SJSA1 (cell line): ENCODE results near the gene DCTN1. TPM values are rescaled to one million over a fixed set of nuclear protein-coding genes. Genes with fewer than 3 reads are reported as not detected.
A peak's percentile ranks its signal among the peaks of the same experiment; 100 is the strongest.

Experiments used
- DNase-seq, 2 experiments: peaks; one replicate each; pipeline ENCODE4 v3.0.0-alpha.2; 2015 to 2020; ENCODE audit warnings: low spot score in 2 of 2, low read depth in 1 of 2
- H3K27ac ChIP-seq: fragments of 250-450 bp; sonication (Bioruptor Pico); 2 replicates; pipeline ENCODE4 v1.5.1; 2020; ENCODE audit warnings: mild to moderate bottlenecking, moderate library complexity
- H3K27me3 ChIP-seq: fragments of 250-450 bp; sonication (Bioruptor Pico); replicated peaks from 2 replicates; pipeline ENCODE4 v1.5.1; 2020; ENCODE audit warnings: mild to moderate bottlenecking, moderate library complexity
- H3K36me3 ChIP-seq: fragments of 250-450 bp; sonication (Bioruptor Pico); 2 replicates; pipeline ENCODE4 v1.5.1; 2020; ENCODE audit warnings: mild to moderate bottlenecking
- H3K4me1 ChIP-seq: fragments of 250-450 bp; sonication (Bioruptor Pico); replicated peaks from 2 replicates; pipeline ENCODE4 v1.6.1; 2021; ENCODE audit warnings: mild to moderate bottlenecking
- H3K4me3 ChIP-seq: fragments of 250-450 bp; sonication (Bioruptor Pico); 2 replicates; pipeline ENCODE4 v1.5.1; 2020; ENCODE audit warnings: mild to moderate bottlenecking
- H3K9me3 ChIP-seq: fragments of 250-450 bp; sonication (Bioruptor Pico); replicated peaks from 2 replicates; pipeline ENCODE4 v1.5.1; 2020; ENCODE audit warnings: mild to moderate bottlenecking
- total RNA-seq: library from RNA; depleted of rRNA; stranded (reverse); fragments of >200 nt; shearing (Covaris generic); gene quantifications from 2 replicates; pipeline ENCODE4 v1.2.3, GENCODE V29; 2014

DCTN1 gene
- total RNA-seq, 1 experiment from 2014 or later = 136 TPM

DNA sequence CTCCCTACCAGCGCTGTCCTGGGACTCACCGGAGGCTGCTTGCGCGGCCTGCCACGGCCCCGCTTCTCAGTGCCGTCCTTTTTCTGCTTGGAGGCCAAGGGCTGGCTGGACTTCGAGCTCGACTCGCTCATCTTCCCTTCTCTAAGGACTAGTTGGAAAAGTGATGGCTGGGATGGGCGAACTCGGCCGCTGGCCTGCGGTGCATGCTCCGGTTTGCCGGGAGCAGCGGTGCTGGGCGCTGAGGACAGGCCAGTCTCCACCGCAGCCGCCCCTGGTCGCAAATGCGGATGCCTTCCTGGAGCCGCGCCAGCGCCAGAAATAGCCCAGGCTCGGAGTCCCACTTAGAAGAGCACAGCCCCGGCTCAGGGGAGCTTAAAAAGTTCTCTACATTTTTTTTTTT lies 38.2 kb upstream of the DCTN1 start:
- no peak for DNase-seq

DNA sequence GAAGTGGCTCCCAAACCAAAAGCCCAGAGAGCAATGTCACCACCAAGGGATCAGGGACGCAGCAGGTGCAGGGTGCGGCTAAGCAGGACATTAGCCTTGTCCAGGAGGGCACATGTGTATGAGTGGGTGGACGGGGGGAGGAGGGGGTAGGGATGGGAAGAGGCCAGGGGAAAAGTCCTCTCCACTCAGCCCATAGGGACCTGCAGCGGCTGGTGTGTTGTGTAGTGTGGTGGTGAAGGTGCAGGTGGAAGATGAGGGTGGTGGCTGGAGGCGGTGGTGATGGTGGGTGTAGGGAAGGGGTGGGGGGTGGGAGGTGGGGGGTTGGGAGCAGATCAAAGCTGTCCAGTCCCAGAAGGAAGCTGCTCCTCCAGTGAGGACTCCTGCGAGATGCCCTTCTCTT lies 37.7 kb upstream of the DCTN1 start:
- Histone ChIP-seq H3K4me3 (no peak overlapping the region), H3K36me3 (no peaks in the 10 kb centered on the region), H3K27me3 (peaks cover 7% of the 10 kb centered on the region), H3K4me1 (peaks cover 12% of the 10 kb centered on the region), H3K27ac (no peak overlapping the region), H3K9me3 (no peaks in the 10 kb centered on the region)
- DNase-seq = no peak

More for the DNA sequence above, 38.2 kb upstream of the DCTN1 start:
- peaks cover 12% of the 10 kb centered on the region for H3K4me1 ChIP-seq
- H3K4me3 ChIP-seq = no peak overlapping the region
- H3K9me3 ChIP-seq = no peaks in the 10 kb centered on the region
- H3K27me3 ChIP-seq = peaks cover 7% of the 10 kb centered on the region
- no peaks in the 10 kb centered on the region for H3K36me3 ChIP-seq
- H3K27ac ChIP-seq = no peak overlapping the region

DNA sequence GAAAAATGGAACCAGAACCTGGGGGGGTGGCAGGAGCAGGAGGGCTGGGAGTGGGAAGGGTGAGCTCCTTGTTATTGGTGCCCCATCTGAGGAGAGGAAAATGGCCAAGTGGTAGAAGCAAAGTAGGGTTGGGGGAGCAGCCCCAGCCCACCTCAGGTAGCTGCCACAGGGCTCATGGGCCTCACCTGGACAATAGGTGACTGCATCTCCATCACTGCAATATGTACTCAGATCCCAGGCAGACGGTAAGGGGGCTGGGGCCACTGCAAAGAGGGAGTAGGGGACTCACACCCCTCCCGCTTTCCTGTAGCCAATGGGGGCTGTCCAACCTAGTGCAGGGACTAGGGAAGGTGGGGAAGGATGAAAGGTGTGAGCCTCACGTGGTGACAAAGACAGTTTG lies 37.1 kb upstream of the DCTN1 start:
- Histone ChIP-seq H3K4me3 (no peak overlapping the region), H3K9me3 (no peaks in the 10 kb centered on the region), H3K4me1 (peaks cover 10% of the 10 kb centered on the region), H3K27me3 (peaks cover 7% of the 10 kb centered on the region), H3K36me3 (no peaks in the 10 kb centered on the region), H3K27ac (no peak overlapping the region)
- DNase-seq = no peak

DNA sequence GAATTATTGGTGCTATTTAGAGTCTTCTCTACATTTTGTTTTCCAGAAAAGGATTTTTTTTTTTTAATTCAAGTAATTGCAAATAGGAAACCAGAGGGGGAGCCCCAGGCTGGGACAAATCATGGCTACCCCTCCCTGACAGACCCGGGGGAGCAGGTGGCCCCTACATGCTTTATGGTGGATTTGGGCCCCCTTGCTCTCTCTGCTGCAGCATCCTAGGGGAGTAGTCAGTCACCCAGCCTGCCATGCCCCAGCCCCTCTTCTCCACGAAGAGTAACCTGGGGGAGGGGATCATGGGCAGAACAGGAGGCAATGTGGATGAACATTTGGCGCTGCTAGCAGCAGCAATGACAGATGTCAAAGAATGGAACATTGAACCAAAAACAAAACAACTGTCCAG lies 36.7 kb upstream of the DCTN1 start:
- peaks cover 6% of the 10 kb centered on the region for H3K4me1 ChIP-seq
- peaks cover 7% of the 10 kb centered on the region for H3K27me3 ChIP-seq
- no peak for DNase-seq
- no peak overlapping the region for H3K4me3 ChIP-seq
- H3K27ac ChIP-seq = no peak overlapping the region
- no peaks in the 10 kb centered on the region for H3K9me3 ChIP-seq
- H3K36me3 ChIP-seq = no peaks in the 10 kb centered on the region

DNA sequence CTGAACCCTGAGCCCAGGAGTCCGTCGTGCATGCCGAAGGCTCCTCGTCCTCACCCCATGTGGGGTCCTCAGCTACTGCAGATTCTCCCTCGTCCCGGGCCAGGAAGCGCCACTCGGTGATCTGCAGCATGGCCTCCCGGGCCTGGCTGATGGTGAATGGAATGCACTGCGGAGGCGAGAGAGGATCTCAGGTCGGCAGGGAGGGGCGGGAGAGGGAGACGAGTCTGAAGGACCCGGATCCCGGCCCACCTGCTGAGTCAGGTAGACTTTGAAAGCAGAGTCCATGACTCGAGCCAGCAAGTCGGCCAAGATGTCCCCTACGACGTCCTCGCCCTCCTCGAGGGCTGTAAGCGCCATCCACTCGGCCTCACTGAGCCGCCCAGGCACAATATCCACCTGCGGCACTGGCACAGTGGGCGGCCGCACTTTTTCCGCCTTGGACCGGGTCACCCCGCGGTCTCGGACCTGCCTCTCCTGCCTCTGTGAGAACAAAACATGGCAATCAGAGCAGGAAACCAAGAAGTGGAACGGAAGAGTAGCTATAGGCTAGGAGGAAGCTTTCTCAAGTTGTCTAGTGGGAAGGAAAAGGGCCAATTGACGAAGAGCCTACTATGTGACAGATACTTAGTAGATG lies 35.8 kb upstream of the DCTN1 start:
- Histone ChIP-seq H3K27ac (no peak overlapping the region), H3K27me3 (peaks cover 7% of the 10 kb centered on the region), H3K4me1 (peaks cover under 1% of the 10 kb centered on the region; the same call in 1 of the 2 replicates), H3K4me3 (no peak overlapping the region), H3K9me3 (no peaks in the 10 kb centered on the region), H3K36me3 (no peaks in the 10 kb centered on the region)
- DNase-seq = no peak

DNA sequence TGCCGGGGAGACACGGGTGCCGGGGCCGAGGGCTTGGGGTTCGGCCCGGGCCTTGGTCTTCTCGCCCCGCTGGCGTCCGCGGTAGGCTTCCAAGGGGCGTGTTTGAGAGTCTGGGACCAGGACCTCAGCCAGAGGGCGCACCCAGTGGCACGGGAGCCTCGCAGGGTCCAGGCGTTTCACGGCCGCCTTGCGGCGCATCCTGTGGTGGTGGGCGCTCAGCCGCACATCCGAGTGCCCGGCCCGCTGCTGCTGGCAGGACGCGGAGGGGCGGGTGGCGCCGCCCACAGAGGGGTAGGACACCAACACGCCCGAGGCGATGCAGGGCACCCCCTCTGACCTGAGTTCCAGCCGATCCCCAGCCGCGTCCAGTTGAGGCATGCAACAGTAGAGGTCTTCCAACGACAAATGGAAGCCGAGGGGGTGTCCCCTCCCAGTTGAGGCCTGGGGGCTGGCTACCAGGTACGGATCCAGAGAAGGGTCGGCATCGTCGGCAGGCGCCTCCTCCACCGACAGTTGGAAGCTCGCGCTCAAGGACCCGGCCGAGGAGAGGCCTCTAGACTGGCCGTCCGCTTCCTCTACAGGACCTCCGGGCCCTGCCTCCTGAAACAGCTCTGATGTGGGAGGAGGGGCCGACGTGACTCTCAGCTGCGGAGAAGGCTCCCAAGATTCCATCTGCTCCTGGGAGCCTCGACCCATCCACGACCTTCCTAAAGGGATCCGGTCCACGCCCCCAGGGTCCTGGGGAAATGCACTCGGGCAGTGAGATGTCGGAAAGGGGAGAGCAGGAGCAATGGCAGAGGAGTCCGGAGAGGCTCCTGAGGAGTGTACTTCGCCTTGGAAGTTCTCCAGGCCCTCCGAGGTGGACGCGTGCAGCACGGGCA lies 35.0 kb upstream of the DCTN1 start:
- Histone ChIP-seq H3K36me3 (no peaks in the 10 kb centered on the region), H3K27me3 (peaks cover 7% of the 10 kb centered on the region), H3K9me3 (no peaks in the 10 kb centered on the region), H3K4me1 (no peaks in the 10 kb centered on the region), H3K4me3 (no peak overlapping the region), H3K27ac (no peak overlapping the region)
- no peak for DNase-seq

DNA sequence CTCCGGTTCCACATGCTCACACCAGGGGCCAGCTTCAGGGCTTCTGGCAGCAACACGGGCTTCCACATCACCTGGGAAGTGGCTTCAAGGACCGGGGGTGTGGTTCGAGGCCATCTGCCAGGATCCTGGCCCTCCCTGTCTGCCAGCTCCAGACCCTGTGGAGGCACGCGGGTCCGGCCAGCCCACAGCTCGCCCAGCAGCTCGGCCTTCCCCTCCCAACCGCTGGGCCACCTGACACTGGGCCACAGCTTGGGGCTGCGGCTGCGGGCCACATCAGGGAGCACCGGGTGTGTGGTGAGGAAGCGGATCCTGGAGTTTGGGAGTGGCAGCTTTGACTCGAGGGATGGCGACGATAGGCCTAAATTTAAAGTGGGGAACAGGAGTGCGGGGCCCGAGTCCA lies 34.3 kb upstream of the DCTN1 start:
- DNase-seq = no peak
- H3K27ac ChIP-seq = no peak overlapping the region

DNA sequence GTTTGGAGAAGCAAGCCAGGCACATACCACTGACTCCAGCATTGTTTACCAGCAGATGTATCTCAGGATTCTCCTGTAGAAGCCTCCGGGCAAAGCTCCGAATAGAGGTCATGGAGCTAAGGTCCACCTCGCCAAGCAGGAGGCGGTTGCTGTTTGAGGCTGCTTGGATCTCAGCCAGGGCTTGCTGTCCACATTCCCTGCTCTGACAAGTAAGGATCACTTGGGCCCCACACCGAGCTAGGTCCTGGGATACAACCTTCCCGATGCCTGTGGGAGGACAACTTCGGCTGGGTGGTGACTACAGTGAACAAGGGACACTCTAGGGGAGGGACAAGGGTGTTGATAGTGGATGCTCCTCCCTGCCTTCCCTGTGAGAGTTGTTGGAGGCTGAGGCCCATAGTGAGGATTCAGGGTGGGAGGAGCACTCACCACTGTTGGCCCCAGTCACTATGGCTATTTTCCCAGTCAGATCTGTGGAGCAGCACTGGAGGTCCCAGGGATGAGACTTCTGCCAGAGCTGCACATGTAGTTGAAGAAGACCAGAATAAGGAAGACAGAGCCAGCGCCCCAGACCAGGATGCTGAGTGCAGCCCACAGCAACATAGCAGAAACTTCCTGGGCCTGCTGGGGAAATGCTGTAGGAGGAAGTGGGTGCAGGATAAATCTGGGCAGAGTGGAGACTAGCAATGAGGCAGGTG lies 33.0 kb upstream of the DCTN1 start:
- Histone ChIP-seq H3K9me3 (no peaks in the 10 kb centered on the region), H3K27ac (no peak overlapping the region), H3K4me1 (no peaks in the 10 kb centered on the region)

More for the DNA sequence above, 34.3 kb upstream of the DCTN1 start:
- H3K4me1 ChIP-seq = no peaks in the 10 kb centered on the region
- H3K4me3 ChIP-seq = no peak overlapping the region
- H3K27me3 ChIP-seq = peaks cover 1% of the 10 kb centered on the region
- H3K9me3 ChIP-seq = no peaks in the 10 kb centered on the region
- no peaks in the 10 kb centered on the region for H3K36me3 ChIP-seq

DNA sequence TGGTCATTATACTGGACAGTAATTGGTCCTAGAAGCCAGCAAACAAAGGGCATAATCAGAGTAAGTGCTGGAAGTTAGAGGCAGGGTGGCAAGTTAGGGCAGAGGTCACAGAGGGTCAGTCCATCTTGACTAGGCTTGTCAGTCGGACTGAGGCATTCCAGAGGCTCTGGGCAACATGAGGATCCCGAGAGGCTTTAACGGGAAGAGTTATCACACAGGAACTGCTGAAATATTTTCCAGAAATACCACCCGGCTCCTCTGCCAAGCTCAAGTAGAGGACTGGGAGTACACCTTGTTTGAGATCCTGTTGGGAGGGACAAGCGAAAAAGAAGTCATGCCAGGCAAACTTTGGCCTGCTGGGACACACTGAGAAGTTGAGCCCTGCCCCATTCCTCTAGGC lies 27.6 kb upstream of the DCTN1 start:
- Histone ChIP-seq H3K27ac (peak overlapping the region; percentile 70), H3K27me3 (no peaks in the 10 kb centered on the region)
- DNase-seq = no peak

More for the DNA sequence above, 33.0 kb upstream of the DCTN1 start:
- H3K4me3 ChIP-seq = no peak overlapping the region
- no peaks in the 10 kb centered on the region for H3K27me3 ChIP-seq
- H3K36me3 ChIP-seq = no peaks in the 10 kb centered on the region
- DNase-seq = no peak

DNA sequence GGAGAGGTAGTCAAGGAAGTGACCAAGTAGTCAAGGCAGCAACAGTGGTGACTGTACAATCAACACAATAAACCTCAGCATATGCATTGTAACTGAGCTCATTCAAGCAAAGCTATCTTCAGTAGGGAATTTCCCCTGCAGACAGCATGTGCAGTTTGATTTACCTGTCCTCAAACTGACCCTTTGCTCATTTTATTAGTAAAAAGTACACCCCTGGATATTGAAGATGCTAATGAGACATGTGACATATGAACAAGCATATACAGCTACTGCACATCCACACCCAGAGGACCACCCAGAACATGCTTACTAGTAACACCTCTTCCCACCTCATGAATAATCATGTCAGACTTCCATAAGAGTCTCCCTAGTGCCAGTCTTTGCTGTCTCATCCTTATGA lies 25.9 kb upstream of the DCTN1 start:
- Histone ChIP-seq H3K9me3 (no peaks in the 10 kb centered on the region), H3K4me1 (peaks cover 24% of the 10 kb centered on the region), H3K4me3 (no peak overlapping the region), H3K36me3 (no peaks in the 10 kb centered on the region), H3K27ac (peak overlapping the region; percentile 70), H3K27me3 (no peaks in the 10 kb centered on the region)
- DNase-seq = peak in 1 of 2 experiments; percentile 61

More for the DNA sequence above, 27.6 kb upstream of the DCTN1 start:
- Histone ChIP-seq H3K4me3 (no peak overlapping the region), H3K9me3 (no peaks in the 10 kb centered on the region), H3K36me3 (no peaks in the 10 kb centered on the region), H3K4me1 (peaks cover 24% of the 10 kb centered on the region)

DNA sequence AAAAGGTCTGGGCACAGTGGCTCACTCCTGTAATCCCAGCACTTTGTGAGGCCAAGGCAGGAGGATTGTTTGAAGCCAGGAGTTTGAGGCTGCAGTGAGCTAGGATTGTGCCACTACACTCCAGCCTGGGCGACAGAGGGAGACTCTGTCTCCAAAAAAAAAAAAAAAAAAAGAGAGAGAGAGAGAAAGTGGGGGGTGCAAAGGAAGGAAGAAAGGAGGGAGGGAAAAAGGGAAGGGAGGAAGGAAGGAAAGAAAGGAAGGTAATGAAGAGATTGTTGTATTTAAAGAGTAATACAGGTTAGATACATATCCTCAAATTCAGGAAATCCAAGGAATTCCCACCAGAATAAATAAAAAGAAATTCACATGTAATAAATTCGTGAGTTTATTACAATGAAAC lies 21.8 kb upstream of the DCTN1 start:
- Histone ChIP-seq H3K4me1 (peaks cover 14% of the 10 kb centered on the region), H3K27ac (no peak overlapping the region), H3K36me3 (no peaks in the 10 kb centered on the region), H3K27me3 (no peaks in the 10 kb centered on the region), H3K4me3 (no peak overlapping the region), H3K9me3 (no peaks in the 10 kb centered on the region)
- no peak for DNase-seq

DNA sequence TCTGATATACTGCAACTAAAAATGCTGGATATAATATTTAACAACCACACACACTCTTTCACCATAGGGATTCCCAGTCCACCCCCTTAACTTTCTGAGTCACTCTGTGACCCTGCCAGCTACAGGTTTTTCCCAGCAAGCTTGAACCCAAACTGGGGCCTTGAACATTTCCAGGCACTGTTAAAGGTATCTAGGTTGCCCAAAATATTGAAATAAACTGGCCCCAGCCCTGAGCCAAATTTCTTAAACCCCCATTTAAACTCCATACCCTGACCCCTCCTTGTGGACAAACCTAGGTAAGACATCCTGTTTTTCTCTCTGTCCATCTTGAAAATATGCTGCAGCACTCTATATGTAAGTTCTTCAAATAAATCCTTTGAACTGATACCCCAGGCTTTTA lies 19.7 kb upstream of the DCTN1 start:
- Histone ChIP-seq H3K27me3 (no peaks in the 10 kb centered on the region), H3K36me3 (no peaks in the 10 kb centered on the region), H3K9me3 (no peaks in the 10 kb centered on the region), H3K4me1 (no peaks in the 10 kb centered on the region), H3K27ac (no peak overlapping the region), H3K4me3 (no peak overlapping the region)
- peak in 1 of 2 experiments; percentile 22 for DNase-seq

DNA sequence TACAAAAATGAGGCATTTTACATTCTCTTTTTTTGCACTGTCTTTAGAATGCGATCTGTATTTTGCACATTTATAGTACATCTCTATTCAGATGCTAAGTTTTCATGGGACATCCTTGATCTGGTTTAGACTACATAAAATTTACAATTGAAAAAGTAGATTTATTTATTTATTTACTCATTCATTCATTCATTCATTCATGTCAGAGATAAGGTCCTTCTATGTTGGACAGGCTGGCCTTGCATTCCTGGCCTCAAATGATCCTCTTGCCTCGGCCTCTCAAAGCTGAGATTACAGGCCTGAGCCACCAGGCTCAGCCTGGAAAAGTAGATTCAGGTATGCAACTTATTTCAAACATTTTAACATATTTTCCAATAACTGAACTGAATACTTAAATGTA lies 16.0 kb upstream of the DCTN1 start:
- no peaks in the 10 kb centered on the region for H3K9me3 ChIP-seq
- DNase-seq = no peak
- no peak overlapping the region for H3K27ac ChIP-seq

DNA sequence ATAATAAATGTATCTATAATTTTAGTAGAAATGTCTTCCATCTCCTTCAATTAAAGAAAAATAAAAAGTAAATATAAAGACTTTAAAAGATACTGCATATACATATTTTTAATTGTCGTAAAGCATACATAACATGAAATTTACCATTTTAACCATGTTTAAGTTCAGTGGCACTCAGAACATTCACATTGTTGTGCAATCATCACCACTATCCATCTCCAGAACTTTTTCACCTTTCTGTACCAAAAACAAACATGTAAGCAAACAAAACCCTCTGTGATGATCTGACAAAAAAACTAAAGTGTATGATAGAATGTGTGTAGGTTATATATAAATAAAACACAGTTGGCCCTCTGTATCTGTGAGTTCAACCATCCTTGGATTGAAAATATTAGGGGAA lies 13.4 kb upstream of the DCTN1 start:
- no peaks in the 10 kb centered on the region for H3K36me3 ChIP-seq
- no peaks in the 10 kb centered on the region for H3K27me3 ChIP-seq
- DNase-seq = no peak
- no peak overlapping the region for H3K4me3 ChIP-seq
- no peaks in the 10 kb centered on the region for H3K9me3 ChIP-seq
- no peak overlapping the region for H3K27ac ChIP-seq
- H3K4me1 ChIP-seq = peaks cover 18% of the 10 kb centered on the region

More for the DNA sequence above, 16.0 kb upstream of the DCTN1 start:
- Histone ChIP-seq H3K36me3 (no peaks in the 10 kb centered on the region), H3K27me3 (no peaks in the 10 kb centered on the region), H3K4me1 (0 out of 2 replicates have a peak, but pooled peaks cover 3% of the 10 kb centered on the region), H3K4me3 (no peak overlapping the region)
